ENCODE data around the gene TEX12.
"Not testable (repeated sequence)": the region's sequence is repeated elsewhere in the genome, so short reads cannot be mapped to it uniquely, and the experiment has no call there.

GRCh38 chr11:112199101-112199500 is 31.9 kb downstream of the TEX12 start:
- not testable (repeated sequence) for TF ChIP-seq TAF1 (IDR thresholded peaks at IDR 0.05; ENCODE audit: low read depth, low read length); MAX (IDR thresholded peaks at IDR 0.05); SAP30 (IDR thresholded peaks at IDR 0.05; ENCODE audit: insufficient read depth, insufficient replicate concordance, low read length); EZH2 (IDR thresholded peaks at IDR 0.05; ENCODE audit: low read depth, low read length, severe bottlenecking); HDAC2 (IDR thresholded peaks at IDR 0.05; ENCODE audit: borderline replicate concordance in 1 of 2, low read depth in 2 of 2, low read length in 2 of 2); PHF8 (conservative IDR thresholded peaks at IDR 0.05; ENCODE audit: low read depth, low read length)
